HG03097 (cell line): ENCODE results near the gene RALGAPA2.

Experiments
- ATAC-seq: cut with Tn5 transposase; IDR thresholded peaks from one replicate; pipeline ENCODE4 v1.9.1; 2021; ENCODE audit not compliant: unreplicated experiment, low FRiP score

Gene RALGAPA2

DNA sequence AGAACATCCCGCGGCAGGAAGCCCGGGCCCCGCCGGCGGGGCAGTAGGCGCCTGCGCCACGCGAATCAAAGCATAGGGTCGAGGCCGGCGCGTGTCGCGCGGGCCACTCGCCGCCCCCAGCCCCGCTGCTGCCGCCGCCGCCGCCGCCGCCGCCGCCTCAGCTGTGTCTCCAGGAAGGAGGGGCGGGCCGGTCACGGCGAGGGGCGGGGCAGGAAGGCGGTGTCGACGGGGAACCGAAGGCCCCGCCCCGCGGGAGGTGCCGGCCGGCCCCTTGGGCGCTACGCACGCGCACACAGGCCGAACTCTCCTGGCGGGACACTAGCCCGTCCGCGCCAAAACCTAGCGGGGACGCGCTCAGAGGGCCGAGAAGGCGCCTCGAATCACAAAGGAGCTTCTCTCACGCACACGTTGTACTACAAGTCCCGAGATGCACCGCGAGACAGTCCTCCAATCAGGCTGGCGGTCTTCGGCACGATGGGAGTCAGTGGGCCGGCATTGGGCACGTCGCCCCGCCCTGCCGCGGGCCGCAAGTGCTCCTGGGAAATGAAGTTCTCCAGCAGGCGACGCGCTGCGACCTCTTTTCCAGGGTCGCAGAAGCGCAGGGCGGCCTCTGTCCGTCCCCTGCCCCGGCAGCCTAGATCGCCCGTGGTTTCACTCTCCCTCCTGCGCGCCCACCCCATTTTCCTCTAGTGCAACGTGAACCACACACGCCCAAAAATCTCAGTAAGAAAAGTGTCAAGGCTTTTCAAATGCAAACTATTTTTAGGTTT lies at the start of gene RALGAPA2:
RALGAPA2 (minus strand) TSS at position 171 of the 770 bp plus-strand sequence; CDS start at position 7, 164 bp downstream.
- peak; percentile 91 for ATAC-seq

DNA sequence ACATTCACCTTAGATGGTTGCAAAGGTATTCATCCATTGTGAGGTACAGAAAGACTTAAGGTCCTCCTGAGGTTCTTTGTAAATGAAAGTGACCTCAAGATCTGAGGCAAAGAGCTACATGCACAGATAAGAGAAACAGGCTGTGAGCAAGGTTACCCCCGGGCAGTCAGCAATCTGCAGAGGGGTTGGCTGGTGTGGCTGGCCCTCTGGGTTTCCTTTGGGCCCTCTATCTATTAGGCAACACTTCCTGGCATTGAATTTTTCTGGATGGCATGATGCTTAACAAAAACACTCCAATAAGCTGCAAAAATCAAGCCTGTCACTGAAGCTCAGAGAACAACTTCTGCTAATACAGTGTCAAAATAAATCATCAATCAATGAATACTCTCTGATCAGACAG lies 48.9 kb upstream of the RALGAPA2 start:
- ATAC-seq, result no peak

- no peak for ATAC-seq
Observed at GRCh38 chr20:20759132-20759531, 46.7 kb upstream of the RALGAPA2 start.

DNA sequence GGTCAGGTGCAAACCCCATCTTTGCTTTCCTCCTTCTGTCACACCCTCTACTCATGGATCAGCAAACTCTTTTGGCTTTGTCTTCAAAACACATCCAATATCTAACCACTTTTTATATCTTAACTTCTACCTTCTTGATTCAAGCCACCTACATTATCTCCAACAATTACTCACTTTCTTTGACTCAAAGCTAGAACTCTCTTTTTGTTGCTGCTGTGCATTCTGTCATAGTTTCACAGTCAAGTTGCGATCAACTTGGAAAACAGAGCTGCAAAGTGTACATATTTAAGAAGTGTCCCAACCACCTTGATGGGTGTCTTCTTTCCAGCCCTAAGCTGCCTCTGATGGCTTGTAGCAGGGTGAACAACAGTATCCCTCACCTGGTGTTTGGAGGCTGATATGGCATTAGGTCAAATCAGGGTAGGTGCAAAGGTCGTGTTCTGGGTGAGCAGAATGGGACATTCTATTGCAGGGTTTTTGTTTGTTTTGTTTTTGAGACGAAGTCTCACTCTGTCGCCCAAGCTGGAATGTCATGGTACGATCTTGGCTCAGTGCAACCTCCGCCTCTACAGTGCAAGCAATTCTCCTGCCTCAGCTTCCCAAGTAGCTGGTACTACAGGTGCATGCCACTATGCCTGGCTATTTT lies 43.4 kb upstream of the RALGAPA2 start:
- ATAC-seq, result no peak

- ATAC-seq, result no peak
Observed at GRCh38 chr20:20755231-20755630, 42.8 kb upstream of the RALGAPA2 start.

GRCh38 chr20:20754714-20755113 lies 42.3 kb upstream of the RALGAPA2 start:
- no peak for ATAC-seq

GRCh38 chr20:20752712-20753111 lies 40.3 kb upstream of the RALGAPA2 start:
- no peak for ATAC-seq

DNA sequence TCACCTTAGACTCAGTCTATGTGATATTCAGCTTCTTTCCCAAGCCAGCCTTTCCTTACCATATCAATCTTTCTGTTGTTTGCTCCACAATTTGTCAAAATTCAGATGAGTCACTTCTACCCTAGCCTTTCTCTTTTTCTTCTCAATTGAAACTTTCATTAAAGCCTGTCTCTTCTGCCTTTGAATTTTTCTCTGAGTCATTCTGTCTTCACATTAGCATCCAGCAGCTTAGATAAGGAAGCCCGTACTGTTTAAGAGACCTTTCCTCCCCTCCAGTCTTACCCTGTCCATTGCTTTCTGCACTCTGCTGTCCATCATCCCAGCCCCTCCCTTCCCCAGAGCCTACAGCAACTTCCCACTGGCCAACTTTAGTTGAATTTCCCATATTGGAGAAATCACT lies 34.9 kb upstream of the RALGAPA2 start:
- no peak for ATAC-seq

DNA sequence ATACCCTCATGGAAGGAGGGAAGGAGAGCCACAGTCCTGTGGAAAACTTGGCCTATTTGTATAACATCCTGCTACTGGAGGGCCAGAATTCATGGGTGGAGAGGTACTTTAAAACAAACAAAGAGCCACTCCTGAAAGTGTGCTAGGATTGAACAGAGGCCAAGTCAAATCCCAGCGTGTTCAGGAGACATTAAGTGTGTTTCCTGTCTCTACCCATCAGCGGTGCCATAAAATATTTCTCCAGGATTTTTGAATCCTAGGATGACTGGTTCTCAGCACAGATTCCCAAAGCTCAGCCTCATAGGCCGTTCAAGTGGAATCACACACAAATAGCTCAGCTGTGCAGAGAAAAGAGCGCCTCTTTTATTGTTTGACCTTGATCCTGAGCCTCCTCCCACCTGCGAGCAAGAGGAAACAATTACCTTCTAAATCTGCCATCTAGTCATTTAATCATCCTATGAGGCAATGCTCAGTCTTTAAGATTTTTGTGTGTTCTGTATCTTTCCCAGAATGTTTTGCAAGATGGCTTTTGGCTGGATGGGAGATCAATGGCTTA lies 31.8 kb upstream of the RALGAPA2 start:
- ATAC-seq, result no peak

- ATAC-seq, result peak; percentile 74
Observed at GRCh38 chr20:20743511-20744169, 31.2 kb upstream of the RALGAPA2 start.

GRCh38 chr20:20741087-20742045 lies 28.9 kb upstream of the RALGAPA2 start:
- ATAC-seq, result no peak

GRCh38 chr20:20740541-20740940 lies 28.1 kb upstream of the RALGAPA2 start:
- no peak for ATAC-seq

DNA sequence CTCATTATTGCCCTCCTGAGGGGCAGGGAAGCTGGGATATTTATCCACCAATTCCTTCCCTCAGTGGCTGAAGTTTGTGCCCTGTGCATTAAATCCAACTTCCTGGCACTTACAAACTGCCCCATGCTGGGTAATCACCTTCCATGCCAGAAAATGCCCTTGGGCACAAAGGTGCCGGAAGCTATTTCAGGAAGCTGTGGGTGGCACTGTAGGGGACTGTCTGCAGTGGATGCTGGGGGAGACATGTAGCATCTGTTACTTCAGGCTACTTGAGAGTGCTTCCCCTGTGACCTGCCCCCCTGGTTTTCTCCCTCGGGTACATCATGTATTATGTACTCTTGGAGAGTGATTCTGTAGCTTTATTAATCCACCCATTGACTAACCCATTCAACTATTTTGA lies 24.7 kb upstream of the RALGAPA2 start:
- no peak for ATAC-seq

- ATAC-seq, result no peak
Observed at GRCh38 chr20:20736303-20736702, 23.9 kb upstream of the RALGAPA2 start.

- ATAC-seq, result no peak
Observed at GRCh38 chr20:20734475-20734948, 22.1 kb upstream of the RALGAPA2 start.

DNA sequence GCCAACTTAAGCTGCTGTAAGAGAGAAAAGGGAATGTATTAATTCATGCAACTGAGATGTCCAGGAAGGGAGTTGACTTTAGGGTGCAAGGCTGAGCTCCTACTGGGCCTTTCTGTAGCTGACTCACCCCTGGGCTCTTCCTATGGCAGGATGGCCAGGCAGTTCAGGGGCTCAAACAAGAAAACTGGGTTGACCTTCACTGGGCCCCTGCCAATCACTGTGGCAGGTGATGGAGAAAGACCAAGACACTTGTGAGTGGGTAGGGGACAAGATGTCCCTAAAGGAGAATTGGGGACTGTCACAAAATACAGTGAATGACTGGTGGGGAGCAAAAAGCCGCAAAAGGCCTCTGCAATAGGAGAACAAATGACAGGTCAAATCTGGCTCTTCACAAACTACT lies 21.5 kb upstream of the RALGAPA2 start:
- ATAC-seq, result no peak

DNA sequence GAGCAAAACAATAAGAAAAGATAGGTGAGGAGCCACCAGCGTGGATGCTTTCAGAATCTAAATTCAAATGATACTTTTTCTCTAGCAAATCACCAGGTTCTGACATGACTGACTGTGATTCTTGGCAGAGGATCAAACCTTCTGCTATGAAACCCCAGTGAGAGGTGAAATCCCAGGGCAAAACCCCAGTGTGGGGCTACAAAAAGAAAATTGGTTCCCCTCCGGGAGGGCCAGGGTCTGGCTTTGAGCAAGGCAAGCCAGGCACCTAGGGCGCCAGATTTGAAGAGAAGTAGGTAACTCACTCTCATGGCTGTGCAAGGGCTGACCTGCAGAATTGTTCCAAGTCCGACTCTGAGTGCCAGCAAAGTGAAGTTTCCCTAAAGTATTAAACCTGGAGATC lies 20.2 kb upstream of the RALGAPA2 start:
- ATAC-seq, result no peak

GRCh38 chr20:20731945-20732296 lies 19.5 kb upstream of the RALGAPA2 start:
- ATAC-seq, result no peak

- no peak for ATAC-seq
Observed at GRCh38 chr20:20731000-20731944, 18.8 kb upstream of the RALGAPA2 start.
